ENCODE results near the gene RCVRN.
"Not testable (repeated sequence)": the region's sequence is repeated elsewhere in the genome, so short reads cannot be mapped to it uniquely, and the experiment has no call there.

Gene RCVRN

GRCh38 chr17:9921216-9921615 lies 16.1 kb upstream of the RCVRN start:
- DNase-seq, result not testable (repeated sequence)

- DNase-seq, result no peak
Measured at GRCh38 chr17:9918804-9919352, 13.8 kb upstream of the RCVRN start.

GRCh38 chr17:9918352-9918751 lies 13.3 kb upstream of the RCVRN start:
- no peak for DNase-seq

- no peak for DNase-seq
Measured at GRCh38 chr17:9917801-9918200, 12.7 kb upstream of the RCVRN start.

GRCh38 chr17:9917131-9917530 lies 12.1 kb upstream of the RCVRN start:
- no peak for DNase-seq

GRCh38 chr17:9916108-9916507 lies 11.0 kb upstream of the RCVRN start:
- DNase-seq, result no peak

- no peak for DNase-seq
Measured at GRCh38 chr17:9913476-9913875, 8.4 kb upstream of the RCVRN start.

GRCh38 chr17:9912121-9913099 lies 7.3 kb upstream of the RCVRN start:
- no peak for DNase-seq

GRCh38 chr17:9911089-9911488 lies 6.0 kb upstream of the RCVRN start:
- DNase-seq, result no peak

GRCh38 chr17:9908649-9909042 lies 3.6 kb upstream of the RCVRN start:
- DNase-seq, result no peak

- no peak for DNase-seq
Measured at GRCh38 chr17:9907883-9908648, 3.0 kb upstream of the RCVRN start.

GRCh38 chr17:9907131-9907530 lies 2.1 kb upstream of the RCVRN start:
- no peak for DNase-seq

GRCh38 chr17:9906616-9907015 lies 1.5 kb upstream of the RCVRN start:
- no peak for DNase-seq

- DNase-seq, result peak in 1 of 5 experiments; percentile 9
Measured at GRCh38 chr17:9905902-9906301, 831 bp upstream of the RCVRN start.

GRCh38 chr17:9904277-9905077 lies 594 bp downstream of the RCVRN start:
- DNase-seq, result no peak

GRCh38 chr17:9902120-9902519 lies 3.0 kb downstream of the RCVRN start:
- no peak for DNase-seq

GRCh38 chr17:9900784-9901183 lies 4.3 kb downstream of the RCVRN start:
- DNase-seq, result no peak

GRCh38 chr17:9900044-9900594 lies 5.0 kb downstream of the RCVRN start:
- no peak for DNase-seq

- DNase-seq, result no peak
Measured at GRCh38 chr17:9899280-9900043, 5.6 kb downstream of the RCVRN start.

GRCh38 chr17:9898812-9899211 lies 6.3 kb downstream of the RCVRN start:
- no peak for DNase-seq

- no peak for DNase-seq
Measured at GRCh38 chr17:9897372-9897968, 7.6 kb downstream of the RCVRN start.
